ENCODE results near the gene C19orf67.

DNA sequence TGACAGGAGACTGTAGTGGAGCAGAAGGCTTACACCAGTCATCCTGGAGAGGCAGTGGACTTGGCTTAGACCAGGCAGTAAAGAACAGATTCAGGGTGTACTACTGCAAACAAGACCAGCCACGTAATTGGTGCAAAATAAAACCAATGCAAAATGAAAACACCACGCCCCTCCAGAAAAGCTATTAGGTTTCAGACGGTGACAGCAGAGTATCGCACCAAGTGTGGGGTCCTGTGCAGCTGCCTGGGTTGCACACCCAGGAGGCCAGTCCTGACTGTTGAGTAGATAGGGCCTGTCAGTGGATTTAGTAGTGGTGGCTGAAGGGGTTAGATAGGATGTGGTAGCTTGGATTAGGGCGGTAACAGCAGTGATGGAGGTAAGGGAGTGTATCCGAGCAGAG lies 37.3 kb upstream of the C19orf67 start:
- TF ChIP-seq, protein P1, sequence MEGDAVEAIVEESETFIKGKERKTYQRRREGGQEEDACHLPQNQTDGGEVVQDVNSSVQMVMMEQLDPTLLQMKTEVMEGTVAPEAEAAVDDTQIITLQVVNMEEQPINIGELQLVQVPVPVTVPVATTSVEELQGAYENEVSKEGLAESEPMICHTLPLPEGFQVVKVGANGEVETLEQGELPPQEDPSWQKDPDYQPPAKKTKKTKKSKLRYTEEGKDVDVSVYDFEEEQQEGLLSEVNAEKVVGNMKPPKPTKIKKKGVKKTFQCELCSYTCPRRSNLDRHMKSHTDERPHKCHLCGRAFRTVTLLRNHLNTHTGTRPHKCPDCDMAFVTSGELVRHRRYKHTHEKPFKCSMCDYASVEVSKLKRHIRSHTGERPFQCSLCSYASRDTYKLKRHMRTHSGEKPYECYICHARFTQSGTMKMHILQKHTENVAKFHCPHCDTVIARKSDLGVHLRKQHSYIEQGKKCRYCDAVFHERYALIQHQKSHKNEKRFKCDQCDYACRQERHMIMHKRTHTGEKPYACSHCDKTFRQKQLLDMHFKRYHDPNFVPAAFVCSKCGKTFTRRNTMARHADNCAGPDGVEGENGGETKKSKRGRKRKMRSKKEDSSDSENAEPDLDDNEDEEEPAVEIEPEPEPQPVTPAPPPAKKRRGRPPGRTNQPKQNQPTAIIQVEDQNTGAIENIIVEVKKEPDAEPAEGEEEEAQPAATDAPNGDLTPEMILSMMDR (IDR thresholded peaks at IDR 0.05): no peak
- TF ChIP-seq POLR2A (IDR thresholded peaks at IDR 0.05): no peak
